GM12873 (cell line): ENCODE measurements around the gene MAST4.

ENCODE experiments used
- TF ChIP-seq, protein P1 (sequence below): IDR thresholded peaks from 2 replicates; pipeline ENCODE4 v1.5.1; 2012; ENCODE audit warnings: low read depth, mild to moderate bottlenecking, moderate library complexity, low read length, control low read depth; ENCODE audit not compliant: insufficient read depth; ENCODE audit errors: missing control alignments

Gene MAST4

DNA sequence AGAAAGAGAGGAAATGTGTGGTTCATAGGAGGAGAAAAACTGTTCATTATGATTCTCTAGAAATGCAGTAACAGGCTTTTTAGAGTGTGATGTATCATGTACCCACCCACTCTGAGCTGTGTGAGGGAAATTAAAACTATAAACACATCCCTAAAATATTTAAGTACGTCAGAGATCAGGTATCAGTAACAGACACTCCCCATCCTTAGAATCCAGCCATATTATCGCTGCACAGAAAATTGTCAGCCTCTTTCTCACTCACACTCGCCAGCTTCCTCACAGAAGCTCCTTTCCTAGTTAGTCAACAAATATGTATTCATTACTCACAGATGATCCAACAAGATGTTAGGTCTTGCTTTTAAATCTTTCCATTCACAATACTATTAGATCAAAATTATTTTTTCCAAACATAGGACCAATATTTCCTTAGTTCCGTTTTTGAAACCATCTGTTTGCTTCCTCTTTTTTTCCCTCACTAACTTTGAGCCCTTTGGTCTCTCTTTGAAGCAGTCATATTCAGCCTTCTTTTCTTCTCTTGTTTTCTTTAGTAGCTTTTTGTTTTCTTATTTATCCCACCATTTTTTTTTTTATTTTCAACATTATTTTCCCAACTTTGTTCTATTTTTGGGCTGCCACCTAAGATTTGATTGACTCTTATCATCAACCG lies 13.6 kb upstream of the MAST4 start:
- TF ChIP-seq, protein P1, sequence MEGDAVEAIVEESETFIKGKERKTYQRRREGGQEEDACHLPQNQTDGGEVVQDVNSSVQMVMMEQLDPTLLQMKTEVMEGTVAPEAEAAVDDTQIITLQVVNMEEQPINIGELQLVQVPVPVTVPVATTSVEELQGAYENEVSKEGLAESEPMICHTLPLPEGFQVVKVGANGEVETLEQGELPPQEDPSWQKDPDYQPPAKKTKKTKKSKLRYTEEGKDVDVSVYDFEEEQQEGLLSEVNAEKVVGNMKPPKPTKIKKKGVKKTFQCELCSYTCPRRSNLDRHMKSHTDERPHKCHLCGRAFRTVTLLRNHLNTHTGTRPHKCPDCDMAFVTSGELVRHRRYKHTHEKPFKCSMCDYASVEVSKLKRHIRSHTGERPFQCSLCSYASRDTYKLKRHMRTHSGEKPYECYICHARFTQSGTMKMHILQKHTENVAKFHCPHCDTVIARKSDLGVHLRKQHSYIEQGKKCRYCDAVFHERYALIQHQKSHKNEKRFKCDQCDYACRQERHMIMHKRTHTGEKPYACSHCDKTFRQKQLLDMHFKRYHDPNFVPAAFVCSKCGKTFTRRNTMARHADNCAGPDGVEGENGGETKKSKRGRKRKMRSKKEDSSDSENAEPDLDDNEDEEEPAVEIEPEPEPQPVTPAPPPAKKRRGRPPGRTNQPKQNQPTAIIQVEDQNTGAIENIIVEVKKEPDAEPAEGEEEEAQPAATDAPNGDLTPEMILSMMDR = no peak

DNA sequence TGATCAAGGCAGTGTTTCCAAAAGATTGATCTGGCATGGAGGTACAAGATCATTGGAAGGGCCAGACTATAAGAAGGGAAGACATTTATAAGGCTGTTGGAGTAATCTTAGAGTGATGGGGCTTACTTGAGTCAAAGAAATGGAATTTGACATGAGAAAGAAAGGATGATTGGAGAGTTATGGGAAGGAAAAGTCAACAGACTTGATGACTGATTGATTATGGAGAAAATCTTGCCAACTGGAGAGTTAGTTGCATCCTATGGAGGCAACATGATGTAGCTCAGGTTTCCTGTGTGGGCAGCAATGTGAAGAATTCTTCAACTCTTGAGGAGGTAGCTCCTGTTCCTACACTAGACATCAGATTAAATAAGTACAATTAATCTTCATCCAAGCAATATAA lies 10.9 kb upstream of the MAST4 start:
- TF ChIP-seq, protein P1 = no peak

DNA sequence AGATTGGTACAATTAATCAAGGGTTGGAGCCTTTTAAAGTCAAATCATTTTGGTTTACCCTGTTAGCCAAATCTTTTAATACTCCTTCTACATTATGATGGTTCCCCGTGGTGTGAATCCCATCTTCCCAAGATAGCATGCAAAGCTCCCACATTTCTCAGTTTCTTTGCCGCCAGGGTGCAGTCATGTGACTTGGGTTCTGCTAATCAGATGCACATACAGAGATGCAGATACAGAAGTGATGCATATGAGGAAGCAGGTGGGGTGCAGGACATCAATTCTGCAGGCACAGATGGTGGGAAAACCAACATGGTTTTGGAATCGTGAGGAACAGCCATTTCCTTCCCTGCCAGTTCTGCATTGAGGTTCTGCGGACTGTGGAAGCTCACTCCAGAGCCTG lies 8.4 kb upstream of the MAST4 start:
- TF ChIP-seq, protein P1 = no peak

DNA sequence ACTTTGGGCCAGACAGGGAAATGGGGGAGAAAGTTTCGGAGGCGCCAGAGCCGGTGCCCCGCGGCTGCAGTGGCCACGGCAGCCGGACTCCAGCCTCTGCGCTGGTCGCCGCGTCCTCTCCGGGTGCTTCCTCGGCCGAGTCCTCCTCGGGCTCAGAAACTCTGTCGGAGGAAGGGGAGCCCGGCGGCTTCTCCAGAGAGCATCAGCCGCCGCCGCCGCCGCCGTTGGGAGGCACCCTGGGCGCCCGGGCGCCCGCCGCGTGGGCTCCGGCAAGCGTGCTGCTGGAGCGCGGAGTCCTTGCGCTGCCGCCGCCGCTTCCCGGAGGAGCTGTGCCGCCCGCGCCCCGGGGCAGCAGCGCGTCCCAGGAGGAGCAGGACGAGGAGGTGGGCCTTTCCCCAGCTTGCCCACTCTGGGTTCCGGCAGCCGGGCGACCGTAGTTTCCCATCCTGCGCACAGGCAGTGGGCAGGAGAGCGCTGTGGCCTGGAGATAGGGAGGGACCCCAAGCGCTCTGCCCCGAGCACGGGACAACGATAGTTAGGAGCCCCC lies 516 bp downstream of the MAST4 start:
- TF ChIP-seq, protein P1 = no peak

DNA sequence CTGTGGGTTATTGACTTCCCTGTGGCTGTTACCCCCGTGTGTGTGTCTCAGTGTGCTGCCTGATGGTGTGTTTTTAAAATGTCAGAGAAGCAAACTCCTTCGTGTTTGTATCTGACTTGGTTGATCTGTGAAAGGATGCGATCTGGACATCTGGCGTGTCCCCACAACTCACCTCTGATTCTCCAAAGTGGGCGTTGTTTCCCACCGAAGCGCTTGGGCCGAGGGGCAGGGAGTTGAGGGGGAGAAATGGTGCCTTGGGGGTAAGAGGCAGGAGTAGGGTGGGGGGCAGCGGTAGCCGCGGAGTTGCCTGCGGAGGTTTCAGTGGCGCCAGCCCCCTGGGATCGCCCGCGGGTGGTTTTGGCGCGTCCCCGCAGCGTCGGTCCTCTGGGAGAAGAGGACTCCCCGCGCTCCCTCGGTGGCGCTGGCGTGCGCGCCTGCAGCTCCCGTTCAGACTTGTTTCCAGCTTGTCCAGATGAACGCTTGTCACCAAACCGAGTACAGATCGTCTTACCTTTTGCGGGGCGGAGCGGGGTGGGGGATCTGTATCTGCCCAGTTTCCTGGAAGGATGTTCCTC lies 1.1 kb downstream of the MAST4 start:
- TF ChIP-seq, protein P1 = no peak

DNA sequence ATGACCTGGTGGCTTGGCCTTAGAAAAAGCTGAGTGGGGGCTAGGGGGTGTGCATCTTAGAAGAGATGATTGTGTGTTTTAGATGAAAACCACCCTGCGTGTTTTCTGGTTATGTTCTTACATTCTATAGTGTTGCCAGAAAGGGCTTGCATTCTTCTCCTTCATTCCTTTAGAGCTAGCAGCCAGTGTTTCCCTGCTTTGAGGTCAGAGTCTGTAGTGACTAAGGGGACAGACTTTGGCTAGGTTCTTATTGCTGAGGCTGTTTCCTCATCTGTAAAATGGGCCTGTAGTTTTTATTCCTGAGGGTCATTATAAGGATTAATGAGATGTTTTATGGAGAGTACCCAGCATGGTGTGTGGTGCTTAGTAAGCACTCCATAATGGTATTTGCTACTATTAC lies 6.4 kb downstream of the MAST4 start:
- TF ChIP-seq, protein P1 = no peak

DNA sequence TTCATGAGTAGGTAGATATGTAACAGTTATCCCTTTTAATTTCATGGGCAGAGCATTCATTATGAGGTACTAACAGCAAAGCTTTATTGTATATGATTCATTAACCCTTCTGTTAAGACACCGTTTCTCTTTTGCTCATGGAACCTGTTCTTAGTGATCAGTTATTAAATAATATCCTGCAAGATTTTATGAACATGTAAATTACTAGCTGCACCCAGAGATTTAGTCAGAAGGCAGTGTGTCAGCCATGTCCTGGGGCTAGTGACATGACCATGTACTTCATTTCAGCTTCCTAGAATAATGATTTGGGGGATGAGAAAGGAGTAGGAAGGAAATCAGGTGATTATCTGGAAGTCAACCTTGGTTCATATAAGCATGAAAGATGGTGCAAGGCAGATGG lies 7.0 kb downstream of the MAST4 start:
- TF ChIP-seq, protein P1 = no peak
